B cell (primary cell): ENCODE results near the gene ABCG2. TPM values are rescaled to one million over a fixed set of nuclear protein-coding genes. Genes with fewer than 3 reads are reported as not detected.

ENCODE experiments used
- ATAC-seq: fragments of 200-7000 bp; cut with Tn5 transposase; one replicate; pipeline ENCODE4 v1.10.0; 2021; ENCODE audit warnings: low read depth, mild to moderate bottlenecking, moderate number of reproducible peaks, moderate library complexity
- CTCF ChIA-PET: fragments of 350-600 bp; sonication (Branson Sonifier 250); formaldehyde crosslinking; loops from one replicate; lab custom pipeline; 2021; ENCODE audit warnings: antibody characterized with exemption, inconsistent platforms; lab: Charles Lee
- POLR2A ChIA-PET: fragments of 350-600 bp; sonication (Branson Sonifier 250); formaldehyde crosslinking; loops from one replicate; lab custom pipeline; 2021; ENCODE audit warnings: antibody characterized with exemption; lab: Charles Lee
- DNase-seq: peaks from one replicate; pipeline ENCODE4 v3.0.0; 2013
- H2AFZ ChIP-seq: 2 replicates; pipeline ENCODE4 v1.6.1; 2012; ENCODE audit warnings: mild to moderate bottlenecking, low read depth, low read length; ENCODE audit not compliant: insufficient read depth, poor library complexity, severe bottlenecking
- H3K27ac ChIP-seq, 2 donors: 1 replicate in 1 of 2; 2 replicates in 1 of 2; pipeline ENCODE4 v1.5.1; 2012 to 2013; ENCODE audit warnings: low read length in 2 of 2, mild to moderate bottlenecking in 2 of 2, moderate library complexity in 1 of 2
- H3K27me3 ChIP-seq, 4 experiments: fragments of 200-600 bp in 1 of 4; sonication (generic) in 1 of 4; replicated peaks in 1 of 4; 1 replicate in 2 of 4; 2 replicates in 2 of 4; pipeline versions ENCODE4 v1.6.1 to v1.7.0; 2013 to 2016; ENCODE audit warnings: low read length in 3 of 4, mild to moderate bottlenecking in 2 of 4, mixed read lengths in 1 of 4, moderate library complexity in 1 of 4; ENCODE audit not compliant: insufficient read depth in 4 of 4, control insufficient read depth in 3 of 4; ENCODE audit errors: control extremely low read depth in 1 of 4
- H3K36me3 ChIP-seq, 2 experiments: replicated peaks in 1 of 2; 1 replicate in 1 of 2; 2 replicates in 1 of 2; pipeline versions ENCODE4 v1.6.1 to v1.7.1; 2013; ENCODE audit warnings: low read length in 1 of 2; ENCODE audit not compliant: insufficient read depth in 2 of 2, control insufficient read depth in 1 of 2; ENCODE audit errors: control extremely low read depth in 1 of 2, extremely low read depth in 1 of 2
- H3K4me1 ChIP-seq, 2 donors: fragments of 200-600 bp in 1 of 2; sonication (generic) in 1 of 2; 1 replicate in 1 of 2; 2 replicates in 1 of 2; pipeline versions ENCODE4 v1.5.1 to v1.6.1; 2013 to 2017; ENCODE audit warnings: low read length in 2 of 2; ENCODE audit not compliant: control insufficient read depth in 2 of 2, insufficient read depth in 2 of 2
- H3K4me2 ChIP-seq: replicated peaks from 2 replicates; pipeline ENCODE3; 2012; ENCODE audit warnings: mild to moderate bottlenecking, low read depth, low read length; ENCODE audit not compliant: poor library complexity, severe bottlenecking
- H3K4me3 ChIP-seq, 5 experiments: fragments of 200-600 bp in 1 of 5; sonication (generic) in 1 of 5; 1 replicate in 3 of 5; 2 replicates in 2 of 5; pipeline versions ENCODE4 v1.5.1 to v1.7.0; 2011 to 2016; ENCODE audit warnings: low read length in 4 of 5, mild to moderate bottlenecking in 4 of 5, low read depth in 2 of 5, control low read depth in 1 of 5, moderate library complexity in 1 of 5; ENCODE audit not compliant: insufficient read depth in 1 of 5; ENCODE audit errors: control extremely low read depth in 1 of 5, extremely low read depth in 1 of 5
- H3K79me2 ChIP-seq: fragments of 200-600 bp; sonication (generic); one replicate; pipeline ENCODE4 v1.6.0; 2016; ENCODE audit warnings: low read length; ENCODE audit not compliant: control insufficient read depth, insufficient read depth
- H3K9ac ChIP-seq: fragments of 200-600 bp; sonication (generic); 2 replicates; pipeline ENCODE4 v1.6.1; 2017; ENCODE audit warnings: mild to moderate bottlenecking, low read length, moderate library complexity
- H3K9me3 ChIP-seq, 3 donors: one replicate each; pipeline versions ENCODE4 v1.6.1 to v1.7.1; 2013; ENCODE audit warnings: low read length in 2 of 3; ENCODE audit not compliant: control insufficient read depth in 2 of 3, insufficient read depth in 1 of 3; ENCODE audit errors: control extremely low read depth in 1 of 3
- H4K20me1 ChIP-seq: 2 replicates; pipeline ENCODE4 v1.6.0; 2012; ENCODE audit warnings: mild to moderate bottlenecking, low read length; ENCODE audit not compliant: insufficient read depth, control insufficient read depth, poor library complexity, severe bottlenecking
- H3K27ac Mint-ChIP-seq: one replicate; pipeline ENCODE4 v1.8.0; 2021; ENCODE audit warnings: mixed read lengths
- H3K27me3 Mint-ChIP-seq: one replicate; pipeline ENCODE4 v1.8.0; 2021; ENCODE audit warnings: mixed read lengths
- H3K4me1 Mint-ChIP-seq: one replicate; pipeline ENCODE4 v1.8.0; 2021; ENCODE audit warnings: mixed read lengths
- H3K4me3 Mint-ChIP-seq: one replicate; pipeline ENCODE4 v1.8.0; 2021; ENCODE audit warnings: mixed read lengths
- H3K9me3 Mint-ChIP-seq: one replicate; pipeline ENCODE4 v1.8.0; 2022; ENCODE audit warnings: mixed read lengths; ENCODE audit not compliant: insufficient read depth
- EZH2 ChIP-seq: IDR thresholded peaks from 2 replicates; pipeline ENCODE4 v1.6.1; 2012; ENCODE audit warnings: borderline replicate concordance, low read depth, mild to moderate bottlenecking, moderate library complexity, low read length; ENCODE audit not compliant: insufficient read depth, poor library complexity, severe bottlenecking
- WGBS: methylation state at CpG from one replicate; pipeline ENCODE4 v1.1.5; 2013; ENCODE audit warnings: missing lambda C conversion rate; ENCODE audit not compliant: insufficient coverage; 5-methylcytosine and 5-hydroxymethylcytosine counted together
- intact Hi-C: fragments of 100-400 bp; cut with micrococcal nuclease; formaldehyde crosslinking; loops from one replicate; pipeline ENCODE4 v1.10.0; 2022
- polyA plus RNA-seq: library from polyadenylated mRNA; depleted of rRNA; stranded (reverse); fragments of >200 nt; gene quantifications from 2 replicates; pipeline ENCODE4 v1.2.3, GENCODE V29; 2012
- total RNA-seq, 2 donors: library from RNA; stranded (reverse); fragments of 120-200 nt in 1 of 2; gene quantifications; 1 replicate in 1 of 2; 2 replicates in 1 of 2; pipeline versions ENCODE4 v1.2.3 to v1.2.4, GENCODE V29; 2013 to 2022
- TF ChIP-seq, protein P1 (sequence below): fragments of 200-600 bp; IDR thresholded peaks from one replicate; pipeline ENCODE4 v1.8.0; 2022; ENCODE audit warnings: antibody characterized with exemption, mild to moderate bottlenecking

ABCG2 gene
- total and polyA plus RNA-seq, 2 donors (not counting 1 experiment from before 2014, with no cell fraction given): 0.01 TPM; not detected in 1

DNA sequence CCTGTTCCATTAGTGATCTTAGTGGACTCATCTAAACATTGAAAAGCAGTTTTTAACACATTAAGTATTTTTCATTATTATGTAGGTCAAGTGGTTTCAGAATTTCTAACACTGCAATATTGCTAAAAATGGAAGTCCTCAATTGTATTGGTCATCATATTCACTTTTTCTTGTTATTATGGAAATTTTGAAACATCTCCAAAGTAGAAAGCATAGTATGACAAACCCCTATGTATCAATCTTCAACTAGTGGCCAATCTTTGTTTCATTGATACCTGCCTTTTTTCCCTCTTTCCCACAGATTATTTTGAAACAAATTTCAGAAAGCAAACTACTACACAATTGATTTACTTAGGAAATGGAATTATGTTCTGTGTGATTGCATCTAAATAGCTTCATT is 14.5 kb upstream of the ABCG2 start:
- H3K4me2 ChIP-seq: no peak overlapping the region
- H3K9me3 Mint-ChIP-seq: no peaks in the 10 kb centered on the region

GRCh38 chr4:88171206-88171605 is 12.8 kb upstream of the ABCG2 start:
- POLR2A ChIA-PET: no interaction called here
- H3K4me1 ChIP-seq: no peaks in the 10 kb centered on the region
- H3K4me2 ChIP-seq: no peak overlapping the region
- H2AFZ ChIP-seq: no peak overlapping the region
- no peaks in the 10 kb centered on the region for H3K79me2 ChIP-seq
- ATAC-seq (no peak), DNase-seq (no peak)
- no peaks in the 10 kb centered on the region for H3K36me3 ChIP-seq
- no peak overlapping the region for H3K9ac ChIP-seq
- TF ChIP-seq EZH2: no peak
- TF ChIP-seq, protein P1, sequence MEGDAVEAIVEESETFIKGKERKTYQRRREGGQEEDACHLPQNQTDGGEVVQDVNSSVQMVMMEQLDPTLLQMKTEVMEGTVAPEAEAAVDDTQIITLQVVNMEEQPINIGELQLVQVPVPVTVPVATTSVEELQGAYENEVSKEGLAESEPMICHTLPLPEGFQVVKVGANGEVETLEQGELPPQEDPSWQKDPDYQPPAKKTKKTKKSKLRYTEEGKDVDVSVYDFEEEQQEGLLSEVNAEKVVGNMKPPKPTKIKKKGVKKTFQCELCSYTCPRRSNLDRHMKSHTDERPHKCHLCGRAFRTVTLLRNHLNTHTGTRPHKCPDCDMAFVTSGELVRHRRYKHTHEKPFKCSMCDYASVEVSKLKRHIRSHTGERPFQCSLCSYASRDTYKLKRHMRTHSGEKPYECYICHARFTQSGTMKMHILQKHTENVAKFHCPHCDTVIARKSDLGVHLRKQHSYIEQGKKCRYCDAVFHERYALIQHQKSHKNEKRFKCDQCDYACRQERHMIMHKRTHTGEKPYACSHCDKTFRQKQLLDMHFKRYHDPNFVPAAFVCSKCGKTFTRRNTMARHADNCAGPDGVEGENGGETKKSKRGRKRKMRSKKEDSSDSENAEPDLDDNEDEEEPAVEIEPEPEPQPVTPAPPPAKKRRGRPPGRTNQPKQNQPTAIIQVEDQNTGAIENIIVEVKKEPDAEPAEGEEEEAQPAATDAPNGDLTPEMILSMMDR: no peak
- no peak overlapping the region for H3K4me3 Mint-ChIP-seq
- H3K27ac Mint-ChIP-seq: no peak overlapping the region
- H3K27ac ChIP-seq: no peak overlapping the region
- H3K4me1 Mint-ChIP-seq: no peaks in the 10 kb centered on the region
- intact Hi-C loops: no loop called here
- CTCF ChIA-PET: no interaction called here
- no peaks in the 10 kb centered on the region for H3K27me3 ChIP-seq
- WGBS: no CpG with 5 or more reads among the region's 2 CpGs
- peaks cover 15% of the 10 kb centered on the region for H3K27me3 Mint-ChIP-seq
- no peaks in the 10 kb centered on the region for H3K9me3 Mint-ChIP-seq
- no peaks in the 10 kb centered on the region for H3K9me3 ChIP-seq
- no peaks in the 10 kb centered on the region for H4K20me1 ChIP-seq
- no peak overlapping the region for H3K4me3 ChIP-seq

More for the DNA sequence above, 14.5 kb upstream of the ABCG2 start:
- Histone ChIP-seq H3K27me3 (no peaks in the 10 kb centered on the region), H3K36me3 (no peaks in the 10 kb centered on the region), H3K4me1 (no peaks in the 10 kb centered on the region), H3K27ac (no peak overlapping the region), H3K79me2 (no peaks in the 10 kb centered on the region), H2AFZ (no peak overlapping the region), H3K4me3 (no peak overlapping the region), H3K9ac (no peak overlapping the region), H4K20me1 (no peaks in the 10 kb centered on the region), H3K9me3 (no peaks in the 10 kb centered on the region)
- no peak overlapping the region for H3K4me3 Mint-ChIP-seq
- DNase-seq (no peak), ATAC-seq (no peak)
- POLR2A ChIA-PET: no interaction called here
- TF ChIP-seq EZH2: no peak
- TF ChIP-seq, protein P1: no peak
- no peaks in the 10 kb centered on the region for H3K4me1 Mint-ChIP-seq
- H3K27ac Mint-ChIP-seq: no peak overlapping the region
- peaks cover 10% of the 10 kb centered on the region for H3K27me3 Mint-ChIP-seq
- intact Hi-C loops: no loop called here
- CTCF ChIA-PET: interaction anchor here (0.9 kb wide), 1 partner anchor 140 kb away, joined by 3 read pairs; no protein-coding TSS in a partner anchor
